Neural cell (in vitro differentiated cells): Measurements from ENCODE around the gene LAGE3. TPM values are rescaled to one million over a fixed set of nuclear protein-coding genes. Genes with fewer than 3 reads are reported as not detected.

Source experiments
- H2AFZ ChIP-seq: fragments of 200-600, 300-800 bp; sonication (generic), shearing (Covaris generic); 2 replicates; pipeline ENCODE4 v1.6.0; 2014; ENCODE audit warnings: low read depth, mild to moderate bottlenecking, antibody characterized with exemption, low read length, moderate library complexity
- H3F3A ChIP-seq: fragments of 200-600 bp; shearing (Covaris generic); 2 replicates; pipeline ENCODE4 v1.6.1; 2016; ENCODE audit warnings: mild to moderate bottlenecking, moderate library complexity, mixed read lengths, antibody characterized with exemption, low read length; ENCODE audit not compliant: insufficient read depth, poor library complexity, severe bottlenecking
- H3K27ac ChIP-seq: fragments of 200-600, 300-800 bp; sonication (generic), shearing (Covaris generic); 2 replicates; pipeline ENCODE4 v1.5.1; 2014; ENCODE audit warnings: mild to moderate bottlenecking, low read length, moderate library complexity
- H3K27me3 ChIP-seq: fragments of 300-800, 200-600 bp; sonication (generic), shearing (Covaris generic); 2 replicates; pipeline ENCODE4 v1.6.0; 2014; ENCODE audit warnings: mild to moderate bottlenecking, low read depth, low read length, moderate library complexity; ENCODE audit not compliant: insufficient read depth
- H3K36me3 ChIP-seq: fragments of 300-800, 200-600 bp; sonication (generic), shearing (Covaris generic); 2 replicates; pipeline ENCODE4 v1.5.1; 2014; ENCODE audit warnings: mild to moderate bottlenecking, antibody characterized with exemption, low read length, moderate library complexity; ENCODE audit not compliant: insufficient read depth
- H3K4me2 ChIP-seq: fragments of 300-800, 200-600 bp; sonication (generic), shearing (Covaris generic); 2 replicates; pipeline ENCODE4 v1.6.0; 2014; ENCODE audit warnings: mild to moderate bottlenecking, low read length
- H3K4me3 ChIP-seq: fragments of 300-800, 200-600 bp; sonication (generic), shearing (Covaris generic); 2 replicates; pipeline ENCODE4 v1.5.1; 2014; ENCODE audit warnings: mild to moderate bottlenecking, low read length, moderate library complexity
- H3K79me2 ChIP-seq: fragments of 200-600 bp; shearing (Covaris generic); replicated peaks from 2 replicates; pipeline ENCODE4 v1.6.0; 2014; ENCODE audit warnings: mild to moderate bottlenecking, low read length, moderate library complexity; ENCODE audit not compliant: insufficient read depth
- H3K9ac ChIP-seq: fragments of 300-800, 200-600 bp; sonication (generic), shearing (Covaris generic); 2 replicates; pipeline ENCODE4 v1.6.1; 2016; ENCODE audit warnings: mild to moderate bottlenecking, low read length, mixed read lengths
- H3K9me2 ChIP-seq: fragments of 200-600 bp; shearing (Covaris generic); 2 replicates; pipeline ENCODE4 v1.6.1; 2016; ENCODE audit warnings: mild to moderate bottlenecking, low read length, mixed read lengths; ENCODE audit not compliant: insufficient read depth
- H3K9me3 ChIP-seq: fragments of 200-600, 300-800 bp; sonication (generic), shearing (Covaris generic); 2 replicates; pipeline ENCODE4 v1.6.1; 2016; ENCODE audit warnings: mild to moderate bottlenecking, mixed run types, low read length, moderate library complexity, mixed read lengths
- H4K20me1 ChIP-seq: fragments of 200-600 bp; shearing (Covaris generic); 2 replicates; pipeline ENCODE4 v1.6.1; 2016; ENCODE audit warnings: mild to moderate bottlenecking, mixed run types; ENCODE audit not compliant: insufficient read depth
- CTCF ChIP-seq: fragments of 450-650 bp; IDR thresholded peaks from 2 replicates; pipeline ENCODE4 v1.5.1; 2014; ENCODE audit warnings: antibody characterized with exemption, mild to moderate bottlenecking, moderate library complexity; ENCODE audit not compliant: poor library complexity, severe bottlenecking
- EP300 ChIP-seq: fragments of 450-650 bp; conservative IDR thresholded peaks from 2 replicates; pipeline ENCODE4 v1.6.1; 2014; ENCODE audit warnings: antibody characterized with exemption, mild to moderate bottlenecking, moderate library complexity; ENCODE audit not compliant: poor library complexity, severe bottlenecking
- EZH2 ChIP-seq: fragments of 200-600, 300-800 bp; shearing (Covaris generic), sonication (generic); IDR thresholded peaks from 2 replicates; pipeline ENCODE4 v1.6.1; 2014; ENCODE audit warnings: antibody characterized with exemption, low read length, borderline replicate concordance, mild to moderate bottlenecking; ENCODE audit not compliant: insufficient read depth, poor library complexity, severe bottlenecking
- MXI1 ChIP-seq: fragments of 450-650 bp; conservative IDR thresholded peaks from 2 replicates; pipeline ENCODE4 v1.6.1; 2014; ENCODE audit warnings: antibody characterized with exemption, mild to moderate bottlenecking; ENCODE audit not compliant: poor library complexity, severe bottlenecking
- POLR2AphosphoS5 ChIP-seq: IDR thresholded peaks from 2 replicates; pipeline ENCODE4 v1.6.1; 2012
- RAD21 ChIP-seq: fragments of 450-650 bp; conservative IDR thresholded peaks from 2 replicates; pipeline ENCODE4 v1.6.1; 2014; ENCODE audit warnings: antibody characterized with exemption, mild to moderate bottlenecking, moderate library complexity
- REST ChIP-seq: IDR thresholded peaks from 2 replicates; pipeline ENCODE4 v1.6.1; 2012; ENCODE audit warnings: borderline replicate concordance
- SMC3 ChIP-seq: fragments of 450-650 bp; conservative IDR thresholded peaks from 2 replicates; pipeline ENCODE4 v1.6.1; 2014; ENCODE audit warnings: antibody characterized with exemption, mild to moderate bottlenecking, moderate library complexity; ENCODE audit not compliant: poor library complexity
- TAF1 ChIP-seq: IDR thresholded peaks from 2 replicates; pipeline ENCODE4 v1.6.1; 2012; ENCODE audit warnings: low read depth
- polyA plus RNA-seq: library from polyadenylated mRNA; depleted of rRNA; stranded (reverse); fragments of >200 nt; gene quantifications from 2 replicates; pipeline ENCODE4 v1.2.3, GENCODE V29; 2014

The LAGE3 gene
- polyA plus RNA-seq, 1 donor from 2014 or later = 37.3 TPM

- H3K9me2 ChIP-seq = no peaks in the 10 kb centered on the region
- H2AFZ ChIP-seq = no peak overlapping the region
- H3K9ac ChIP-seq = no peak overlapping the region
- no peak for TF ChIP-seq EZH2
- no peak for TF ChIP-seq EP300
- no peak for TF ChIP-seq SMC3
- no peak for TF ChIP-seq MXI1
- TF ChIP-seq RAD21 = no peak
- no peak for TF ChIP-seq REST
- no peak for TF ChIP-seq POLR2AphosphoS5
- no peak overlapping the region for H3K4me2 ChIP-seq
- no peaks in the 10 kb centered on the region for H4K20me1 ChIP-seq
- H3K27me3 ChIP-seq = no peaks in the 10 kb centered on the region
- no peaks in the 10 kb centered on the region for H3K9me3 ChIP-seq
- H3K27ac ChIP-seq = no peak overlapping the region
- peaks cover 12% of the 10 kb centered on the region for H3K79me2 ChIP-seq
- H3K36me3 ChIP-seq = no peaks in the 10 kb centered on the region
- no peaks in the 10 kb centered on the region for H3F3A ChIP-seq
- H3K4me3 ChIP-seq = peak overlapping the region; percentile 30
Observed at GRCh38 chrX:154430479-154430878, 48.6 kb downstream of the LAGE3 start.

- no peak overlapping the region for H2AFZ ChIP-seq
- no peaks in the 10 kb centered on the region for H3F3A ChIP-seq
- no peaks in the 10 kb centered on the region for H3K9me3 ChIP-seq
- H3K36me3 ChIP-seq = no peaks in the 10 kb centered on the region
- peak overlapping the region; percentile 77 for H3K4me3 ChIP-seq
- H3K9ac ChIP-seq = no peak overlapping the region
- TF ChIP-seq SMC3 (no peak), POLR2AphosphoS5 (no peak), EZH2 (no peak), RAD21 (no peak), EP300 (no peak)
- peaks cover 12% of the 10 kb centered on the region for H3K79me2 ChIP-seq
- H3K9me2 ChIP-seq = no peaks in the 10 kb centered on the region
- H3K4me2 ChIP-seq = peak overlapping the region; percentile 80
- H3K27me3 ChIP-seq = no peaks in the 10 kb centered on the region
- no peak overlapping the region for H3K27ac ChIP-seq
- H4K20me1 ChIP-seq = no peaks in the 10 kb centered on the region
Observed at GRCh38 chrX:154429711-154430110, 49.4 kb downstream of the LAGE3 start.

GRCh38 chrX:154428176-154429171 is 50.6 kb downstream of the LAGE3 start, which contains the start of gene ATP6AP1:
TSS of gene ATP6AP1 (plus strand) at chrX:154428677. CDS start at chrX:154428693, 16 bp downstream.
- Histone ChIP-seq H3K79me2 (peaks cover 12% of the 10 kb centered on the region), H2AFZ (peak within 1 kb of the TSS; percentile 27), H3K27me3 (no peaks in the 10 kb centered on the region), H3K4me3 (peak within 1 kb of the TSS; percentile 77), H3K27ac (peak within 1 kb of the TSS; percentile 72), H3K9ac (peak within 1 kb of the TSS; percentile 77), H3F3A (no peaks in the 10 kb centered on the region), H3K36me3 (no peaks in the 10 kb centered on the region), H3K4me2 (peak within 1 kb of the TSS; percentile 80), H3K9me2 (no peaks in the 10 kb centered on the region), H3K9me3 (no peaks in the 10 kb centered on the region), H4K20me1 (no peaks in the 10 kb centered on the region)
- TF ChIP-seq REST (peak; percentile 52), RAD21 (peak; percentile 14), POLR2AphosphoS5 (peak; percentile 86), EZH2 (no peak), TAF1 (peak; percentile 89), SMC3 (no peak), EP300 (no peak), CTCF (peak; percentile 29), MXI1 (peak; percentile 61)
